ENCODE results near the gene EEF1AKMT3. TPM values are rescaled to one million over a fixed set of nuclear protein-coding genes. Genes with fewer than 3 reads are reported as not detected.

The EEF1AKMT3 gene
- total and polyA plus RNA-seq, 7 donors, result 1.6 to 11.9 (median 9.0) TPM

DNA sequence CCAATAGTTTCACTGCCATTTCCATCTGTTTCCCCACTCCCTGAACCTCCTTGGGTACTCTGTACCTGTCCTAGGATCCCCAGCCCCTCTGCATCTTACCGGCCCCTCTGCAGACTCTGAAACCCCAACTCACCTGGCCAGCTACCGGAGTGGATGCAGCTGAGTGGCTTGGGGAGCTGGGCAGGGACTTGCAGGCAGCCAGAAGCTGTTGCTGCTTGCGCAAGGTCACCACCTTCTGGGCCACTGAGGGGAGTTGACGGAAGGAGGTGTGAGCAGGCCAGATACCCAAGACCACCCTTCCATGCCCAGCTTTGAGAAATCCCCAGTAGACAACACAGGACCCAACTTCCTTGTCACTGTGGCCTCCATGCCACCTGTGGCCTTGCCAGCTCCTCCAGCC lies 40.1 kb upstream of the EEF1AKMT3 start:
- intact Hi-C loops (cut with DNase I), result no loop called here
- H3K27me3 ChIP-seq, result peaks cover 32 to 72% (median 52%) of the 10 kb centered on the region in 3 donors
- TF ChIP-seq POLR2A (IDR thresholded peaks at IDR 0.05) (no peak), POLR2AphosphoS5 (IDR thresholded peaks at IDR 0.05) (no peak), CTCF (IDR thresholded peaks at IDR 0.05) (no peak), EP300 (IDR thresholded peaks at IDR 0.05) (no peak)

GRCh38 chr12:57732726-57733593 lies 39.5 kb upstream of the EEF1AKMT3 start:
- Histone ChIP-seq H3K27me3 (peaks cover 39 to 72% (median 52%) of the 10 kb centered on the region in 3 donors), H3K36me3 (no peaks in the 10 kb centered on the region), H3K4me1 (peaks cover 0 to 27% (median 26%) of the 10 kb centered on the region in 4 donors), H3K9me3 (no peaks in the 10 kb centered on the region), H3K27ac (no peak overlapping the region), H3K4me3 (no peak overlapping the region)
- DNase-seq, result no peak
- intact Hi-C loops (cut with DNase I), result no loop called here
- WGBS, 2 donors, result 84 to 89% methylated on average over 11 of the region's 11 CpGs
- TF ChIP-seq POLR2A (IDR thresholded peaks at IDR 0.05) (no peak), POLR2AphosphoS5 (IDR thresholded peaks at IDR 0.05) (no peak), EP300 (IDR thresholded peaks at IDR 0.05) (no peak), CTCF (IDR thresholded peaks at IDR 0.05) (no peak)

More for the DNA sequence above, 40.1 kb upstream of the EEF1AKMT3 start:
- no peaks in the 10 kb centered on the region for H3K36me3 ChIP-seq
- H3K9me3 ChIP-seq, result no peaks in the 10 kb centered on the region
- DNase-seq, result no peak
- no peak overlapping the region for H3K27ac ChIP-seq
- H3K4me3 ChIP-seq, result no peak overlapping the region
- 73 to 77% methylated on average over 4 of the region's 4 CpGs for WGBS, 2 donors
- H3K4me1 ChIP-seq, result peaks cover 0 to 23% (median 22%) of the 10 kb centered on the region in 4 donors

- DNase-seq, result no peak
- Histone ChIP-seq H3K27ac (no peak overlapping the region), H3K4me3 (no peak overlapping the region), H3K27me3 (peaks cover 48 to 79% (median 60%) of the 10 kb centered on the region in 3 donors), H3K36me3 (no peaks in the 10 kb centered on the region), H3K4me1 (peaks cover 0 to 36% (median 36%) of the 10 kb centered on the region in 4 donors), H3K9me3 (no peaks in the 10 kb centered on the region)
- intact Hi-C loops (cut with DNase I), result no loop called here
- no peak for TF ChIP-seq POLR2A (IDR thresholded peaks at IDR 0.05)
- no peak for TF ChIP-seq CTCF (IDR thresholded peaks at IDR 0.05)
- TF ChIP-seq EP300 (IDR thresholded peaks at IDR 0.05), result no peak
- no peak for TF ChIP-seq POLR2AphosphoS5 (IDR thresholded peaks at IDR 0.05)
- 73 to 88% methylated on average over 6 of the region's 6 CpGs for WGBS, 2 donors
These were observed 38.5 kb upstream of the EEF1AKMT3 start for GRCh38 chr12:57733928-57734327.

GRCh38 chr12:57734591-57734990 lies 37.8 kb upstream of the EEF1AKMT3 start:
- Histone ChIP-seq H3K4me3 (no peak overlapping the region), H3K4me1 (peaks cover 0 to 39% (median 38%) of the 10 kb centered on the region in 4 donors), H3K9me3 (no peaks in the 10 kb centered on the region), H3K27me3 (peaks cover 52 to 85% (median 64%) of the 10 kb centered on the region in 3 donors), H3K27ac (no peak overlapping the region), H3K36me3 (no peaks in the 10 kb centered on the region)
- no peak for DNase-seq
- TF ChIP-seq POLR2AphosphoS5 (IDR thresholded peaks at IDR 0.05) (no peak), CTCF (IDR thresholded peaks at IDR 0.05) (no peak), POLR2A (IDR thresholded peaks at IDR 0.05) (no peak), EP300 (IDR thresholded peaks at IDR 0.05) (no peak)
- intact Hi-C loops (cut with DNase I), result no loop called here
- 80 to 85% methylated on average over 4 of the region's 4 CpGs for WGBS, 2 donors

Data from sigmoid colon (tissue), 7 donors.